WTC11 (cell line): ENCODE measurements around the gene DUSP5.

Source experiments
- CTCF ChIP-seq: fragments of 200-600 bp; IDR thresholded peaks from 2 replicates; pipeline ENCODE4 v1.8.0; 2022; ENCODE audit warnings: antibody characterized with exemption
- TF ChIP-seq, protein P1 (sequence below): sonication (generic); formaldehyde crosslinking; IDR thresholded peaks from 2 replicates; pipeline ENCODE4 v1.8.0; 2023; ENCODE audit warnings: missing genetic modification reagents

DNA sequence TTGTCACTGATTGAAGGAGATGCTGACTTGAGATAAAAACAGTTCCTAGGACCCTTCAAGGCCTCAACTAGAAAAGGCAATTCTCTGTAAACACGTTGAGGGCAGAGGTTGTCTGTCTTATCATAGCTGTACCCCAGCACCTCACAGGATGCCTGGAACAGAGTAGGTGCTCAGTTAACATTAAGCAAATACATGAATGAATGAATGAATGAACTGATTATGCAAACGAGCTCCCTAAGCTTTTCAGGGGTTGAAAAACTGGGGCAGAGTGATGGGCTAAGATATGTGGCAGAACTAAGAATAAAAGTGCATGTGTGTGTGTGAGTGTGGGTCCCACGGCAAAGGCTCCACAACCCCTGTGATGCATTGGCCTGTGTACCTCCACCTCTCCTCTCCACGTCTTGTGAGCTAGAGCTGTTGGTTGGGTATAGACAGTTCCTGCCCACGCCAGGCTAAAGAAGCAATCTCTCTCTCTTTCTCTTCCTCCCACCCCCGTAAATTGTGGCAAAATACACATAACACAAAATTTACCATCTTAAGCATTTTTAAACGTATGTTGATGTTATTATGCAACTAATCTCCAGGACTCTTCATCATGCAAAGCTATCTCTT is 48.9 kb downstream of the DUSP5 start:
- no peak for TF ChIP-seq CTCF
- TF ChIP-seq, protein P1, sequence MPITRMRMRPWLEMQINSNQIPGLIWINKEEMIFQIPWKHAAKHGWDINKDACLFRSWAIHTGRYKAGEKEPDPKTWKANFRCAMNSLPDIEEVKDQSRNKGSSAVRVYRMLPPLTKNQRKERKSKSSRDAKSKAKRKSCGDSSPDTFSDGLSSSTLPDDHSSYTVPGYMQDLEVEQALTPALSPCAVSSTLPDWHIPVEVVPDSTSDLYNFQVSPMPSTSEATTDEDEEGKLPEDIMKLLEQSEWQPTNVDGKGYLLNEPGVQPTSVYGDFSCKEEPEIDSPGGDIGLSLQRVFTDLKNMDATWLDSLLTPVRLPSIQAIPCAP: no peak
